ENCODE results near the gene USB1. TPM values are rescaled to one million over a fixed set of nuclear protein-coding genes. Genes with fewer than 3 reads are reported as not detected.

USB1 gene
- polyA plus RNA-seq, 2 of the 4 experiments (the other 2 are of a cell fraction): 88.8 to 143 TPM

GRCh38 chr16:57967916-57968315 is 33.3 kb upstream of the USB1 start:
- Histone ChIP-seq H3K4me1 (peaks cover 15% of the 10 kb centered on the region; the same call in 2 of the 3 replicates), H3K4me3 (no peak overlapping the region), H3K4me2 (no peak overlapping the region), H3K9me3 (no peaks in the 10 kb centered on the region), H3K27ac (no peak overlapping the region)
- FAIRE-seq: no peak
- no peak for DNase-seq (ENCODE audit: low read depth in 1 of 2, low spot score in 1 of 2)
- ChIA-PET POLR2A (no interaction called here), CTCF (interaction anchor here (0.6 to 0.7 kb wide), 2 partner anchors 20 to 841 kb away, joined by 3 read pairs; no protein-coding TSS in a partner anchor)
- ATAC-seq: no peak
- TF ChIP-seq HOXA7 (CRISPR knock-in tag; IDR thresholded peaks at IDR 0.05) (no peak), CHD4 (IDR thresholded peaks at IDR 0.05; ENCODE audit: borderline replicate concordance) (no peak), CBX8 (IDR thresholded peaks at IDR 0.05) (no peak), PHF8 (IDR thresholded peaks at IDR 0.05; ENCODE audit: borderline replicate concordance, low read depth) (no peak), ESRRA (IDR thresholded peaks at IDR 0.05; ENCODE audit: borderline replicate concordance, low read length) (no peak), HEYL (CRISPR knock-in tag; IDR thresholded peaks at IDR 0.05) (no peak)

- WGBS (ENCODE audit: missing lambda C conversion rate): 77% methylated on average over 10 of the region's 10 CpGs
- POLR2A ChIA-PET: no interaction called here
- CTCF ChIA-PET: interaction anchor here (0.8 to 2.3 kb wide), 2 partner anchors 10 to 70 kb away, joined by 4 to 7 read pairs; no protein-coding TSS in a partner anchor
- no peak for FAIRE-seq
- DNase-seq (ENCODE audit: low read depth in 1 of 2, low spot score in 1 of 2): no peak
- no peak overlapping the region for H3K4me2 ChIP-seq
- peaks cover 15% of the 10 kb centered on the region; the same call in 2 of the 3 replicates for H3K4me1 ChIP-seq
- no peak for ATAC-seq
- TF ChIP-seq POLR2A (IDR thresholded peaks at IDR 0.05; ENCODE audit: low read length) (no peak), MAFK (IDR thresholded peaks at IDR 0.05; ENCODE audit: partially characterized antibody) (peak; percentile 41)
- H3K9me3 ChIP-seq: no peaks in the 10 kb centered on the region
- H3K27ac ChIP-seq: no peak overlapping the region
- H3K4me3 ChIP-seq: no peak overlapping the region
Measured at GRCh38 chr16:57969451-57970123, 31.6 kb upstream of the USB1 start.

GRCh38 chr16:57970319-57970718 is 30.9 kb upstream of the USB1 start:
- ChIA-PET POLR2A (no interaction called here), CTCF (interaction anchor here (0.7 to 2.3 kb wide), 3 partner anchors 9 to 127 kb away, joined by 3 to 7 read pairs (median 4); no protein-coding TSS in a partner anchor)
- WGBS (ENCODE audit: missing lambda C conversion rate): 71% methylated on average over 13 of the region's 13 CpGs
- no peak for TF ChIP-seq NR3C1 (IDR thresholded peaks at IDR 0.05)
- TF ChIP-seq RCOR1 (IDR thresholded peaks at IDR 0.05; ENCODE audit: low read depth, low read length): no peak
- Histone ChIP-seq H3K4me2 (no peak overlapping the region), H3K27ac (no peak overlapping the region), H3K9me3 (no peaks in the 10 kb centered on the region), H3K4me3 (no peak overlapping the region), H3K4me1 (peaks cover 15% of the 10 kb centered on the region; the same call in 2 of the 3 replicates)
- FAIRE-seq (no peak), DNase-seq (ENCODE audit: low read depth in 1 of 2, low spot score in 1 of 2) (no peak), ATAC-seq (no peak)

- Histone ChIP-seq H3K4me2 (no peak within 1 kb of the TSS), H3K9me3 (no peaks in the 10 kb centered on the region), H3K4me1 (peaks cover 10% of the 10 kb centered on the region; the same call in 2 of the 3 replicates), H3K27ac (no peak within 1 kb of the TSS), H3K4me3 (no peak within 1 kb of the TSS)
- POLR2A ChIA-PET: no interaction called here
- no peak for ATAC-seq
- FAIRE-seq: no peak
- no peak for DNase-seq (ENCODE audit: low read depth in 1 of 2, low spot score in 1 of 2)
- CTCF ChIA-PET: interaction anchor here (0.7 to 2.3 kb wide), 3 partner anchors 9 to 126 kb away, joined by 3 to 7 read pairs (median 4); no protein-coding TSS in a partner anchor
- WGBS (ENCODE audit: missing lambda C conversion rate): 49% methylated on average over 3 of the region's 6 CpGs
- TF ChIP-seq RFX5 (IDR thresholded peaks at IDR 0.05) (no peak), FOSL2 (IDR thresholded peaks at IDR 0.05) (no peak), FOSL2 (CRISPR knock-in tag; IDR thresholded peaks at IDR 0.05) (no peak), CHD4 (IDR thresholded peaks at IDR 0.05; ENCODE audit: borderline replicate concordance) (no peak), REST (IDR thresholded peaks at IDR 0.05) (no peak), TP53 (CRISPR knock-in tag; IDR thresholded peaks at IDR 0.05) (no peak), USF2 (IDR thresholded peaks at IDR 0.05) (no peak), PBX3 (IDR thresholded peaks at IDR 0.05) (no peak), RARB (CRISPR knock-in tag; IDR thresholded peaks at IDR 0.05) (no peak), ELK1 (IDR thresholded peaks at IDR 0.05; ENCODE audit: low read depth, low read length) (no peak), PHF8 (IDR thresholded peaks at IDR 0.05; ENCODE audit: borderline replicate concordance, low read depth) (no peak), KDM5A (IDR thresholded peaks at IDR 0.05) (no peak), GATA3 (IDR thresholded peaks at IDR 0.05; ENCODE audit: borderline replicate concordance) (no peak), HOXB13 (CRISPR knock-in tag; IDR thresholded peaks at IDR 0.05; ENCODE audit: low read depth) (no peak)
Measured at GRCh38 chr16:57970970-57971369, 30.2 kb upstream of the USB1 start, which contains the start of gene CNGB1. CNGB1 (minus strand) TSS chr16:57971128; CDS start chr16:57967286, 3,842 bp downstream.
